ENCODE measurements around the gene WNK1.
A peak's percentile ranks its signal among the peaks of the same experiment; 100 is the strongest.

WNK1 gene

DNA sequence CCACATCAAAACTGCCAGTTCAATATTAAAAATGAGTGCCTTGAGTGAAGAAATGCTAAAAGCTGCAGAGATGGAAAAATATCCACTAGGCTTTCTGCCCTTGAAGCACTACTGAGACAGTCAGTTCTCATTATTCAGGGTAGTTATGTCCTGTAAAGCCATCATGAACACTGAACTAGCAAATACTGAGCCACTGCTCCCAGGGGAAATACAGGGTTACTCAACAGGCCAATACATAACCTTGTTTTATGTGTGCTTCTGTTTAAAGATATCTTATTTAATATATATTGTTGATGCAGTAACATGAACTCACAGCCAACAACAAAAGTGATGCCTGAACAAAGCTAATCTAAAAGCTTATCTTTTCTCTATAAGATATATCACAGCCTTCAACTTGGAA lies 193.8 kb downstream of the WNK1 start:
- Mint-ChIP-seq H3K27me3 (no peaks in the 10 kb centered on the region), H3K4me1 (peaks cover 45% of the 10 kb centered on the region), H3K36me3 (peaks cover 11% of the 10 kb centered on the region), H3K9me3 (no peaks in the 10 kb centered on the region), H3K27ac (peak overlapping the region; percentile 0), H3K4me3 (no peak overlapping the region)

DNA sequence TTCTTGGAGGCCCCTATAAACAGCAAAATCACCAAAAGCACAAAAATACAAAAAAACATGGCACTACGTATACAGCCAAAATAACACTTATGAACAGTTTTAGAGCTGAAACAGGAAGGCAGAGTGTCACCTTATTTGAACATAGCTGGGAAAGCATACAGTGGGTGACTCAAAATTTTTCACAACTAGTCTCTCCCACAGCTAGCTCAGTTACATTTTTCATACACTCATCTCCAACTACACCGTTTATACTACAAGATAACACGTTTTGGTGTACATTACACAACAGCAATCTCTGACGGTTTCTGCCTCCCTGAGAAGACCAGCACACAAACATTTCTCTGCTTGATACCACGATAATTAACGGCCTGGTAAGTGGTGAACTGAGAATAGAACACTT lies 194.3 kb downstream of the WNK1 start:
- H3K27ac Mint-ChIP-seq: peak overlapping the region; percentile 69
- H3K4me3 Mint-ChIP-seq: no peak overlapping the region
- no peaks in the 10 kb centered on the region for H3K27me3 Mint-ChIP-seq
- H3K9me3 Mint-ChIP-seq: no peaks in the 10 kb centered on the region
- H3K36me3 Mint-ChIP-seq: peaks cover 11% of the 10 kb centered on the region
- peaks cover 45% of the 10 kb centered on the region for H3K4me1 Mint-ChIP-seq

DNA sequence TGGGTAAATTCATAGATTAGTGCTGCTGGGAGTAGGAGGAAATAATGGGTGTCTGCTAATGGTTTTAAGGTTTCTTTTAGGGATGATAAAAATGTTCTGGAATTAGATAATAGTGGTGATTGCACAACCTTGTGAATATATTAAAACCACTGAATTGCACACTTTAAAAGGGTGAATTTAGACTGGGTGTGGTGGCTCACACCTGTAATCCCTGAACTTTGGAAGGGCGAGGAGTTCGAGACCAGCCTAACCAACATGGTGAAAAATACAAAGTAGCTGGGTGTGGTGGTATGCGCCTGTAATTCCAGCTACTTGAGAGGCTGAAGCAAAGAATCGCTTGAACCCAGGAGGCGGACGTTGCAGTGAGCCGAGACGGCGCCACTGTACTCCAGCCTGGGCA lies 195.9 kb downstream of the WNK1 start:
- Mint-ChIP-seq H3K4me3 (peak overlapping the region; percentile 94), H3K9me3 (no peaks in the 10 kb centered on the region), H3K36me3 (peaks cover 8% of the 10 kb centered on the region), H3K27ac (peak overlapping the region; percentile 87), H3K4me1 (peaks cover 40% of the 10 kb centered on the region), H3K27me3 (no peaks in the 10 kb centered on the region)

DNA sequence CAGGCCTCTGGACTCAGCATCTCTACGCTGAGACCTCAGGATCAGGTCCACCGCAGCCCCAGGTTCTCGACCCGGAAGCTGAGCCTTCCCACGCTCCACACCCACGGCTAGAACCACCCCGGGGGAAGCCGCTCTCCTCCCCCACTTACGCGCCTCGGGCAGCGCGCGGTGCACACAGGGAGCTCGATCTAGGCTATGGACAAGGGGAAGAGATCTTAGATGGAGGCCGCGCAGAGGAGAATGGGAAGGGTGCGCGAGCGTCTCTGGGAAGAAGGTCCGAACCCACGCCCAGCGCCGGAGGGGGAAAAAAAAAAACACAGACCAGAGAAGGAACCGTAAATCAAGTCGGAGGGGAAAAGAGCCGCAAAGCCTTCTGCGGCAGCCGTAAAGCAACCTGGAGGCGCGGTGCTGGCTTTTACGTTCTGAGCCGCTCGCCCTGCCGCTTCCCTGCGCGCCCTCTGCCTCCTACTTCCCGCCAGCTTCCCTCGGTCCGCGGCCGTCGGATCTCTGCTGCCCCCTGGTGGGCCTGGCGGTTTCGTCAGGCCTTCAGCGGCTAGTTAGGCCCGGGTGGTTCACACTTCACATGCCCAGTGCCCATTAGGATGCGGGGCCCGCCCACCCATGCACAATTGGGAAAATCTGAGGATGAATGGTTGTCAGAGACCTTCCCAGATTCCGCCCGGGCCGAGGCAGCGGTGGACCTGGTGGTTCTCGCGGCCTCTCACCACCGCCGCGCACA lies 197.2 kb downstream of the WNK1 start, which contains the start of gene RAD52:
Gene RAD52, minus strand, starts transcription at position 242 of the 739 bp plus-strand sequence. CDS start 16,636 bp downstream, outside the sequence.
- Mint-ChIP-seq H3K27ac (peak within 1 kb of the TSS; percentile 97), H3K4me1 (peaks cover 28% of the 10 kb centered on the region), H3K27me3 (no peaks in the 10 kb centered on the region), H3K9me3 (no peaks in the 10 kb centered on the region), H3K4me3 (peak within 1 kb of the TSS; percentile 94), H3K36me3 (peaks cover 7% of the 10 kb centered on the region)

DNA sequence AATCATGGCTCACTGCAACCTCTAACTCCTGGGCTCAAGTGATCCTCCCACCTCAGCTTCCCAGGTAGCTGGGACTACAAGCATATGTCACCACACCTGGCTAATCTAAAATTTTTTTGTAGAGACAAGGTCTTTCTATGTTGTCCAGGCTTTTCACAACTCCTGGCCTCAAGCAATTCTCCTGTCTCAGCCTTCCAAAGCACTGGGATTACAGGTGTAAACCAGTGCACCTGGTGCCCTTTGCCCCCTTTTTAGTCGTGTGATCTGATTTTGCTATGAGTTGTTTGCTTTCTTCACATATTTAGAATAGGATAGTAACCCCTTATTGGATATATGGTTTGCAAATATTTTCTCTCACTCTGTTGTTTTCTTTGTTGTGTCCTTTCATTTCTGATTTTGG lies 198.8 kb downstream of the WNK1 start:
- no peaks in the 10 kb centered on the region for H3K27me3 Mint-ChIP-seq
- H3K4me3 Mint-ChIP-seq: no peak overlapping the region
- peaks cover 20% of the 10 kb centered on the region for H3K4me1 Mint-ChIP-seq
- peaks cover 7% of the 10 kb centered on the region for H3K36me3 Mint-ChIP-seq
- peak overlapping the region; percentile 61 for H3K27ac Mint-ChIP-seq
- H3K9me3 Mint-ChIP-seq: no peaks in the 10 kb centered on the region

DNA sequence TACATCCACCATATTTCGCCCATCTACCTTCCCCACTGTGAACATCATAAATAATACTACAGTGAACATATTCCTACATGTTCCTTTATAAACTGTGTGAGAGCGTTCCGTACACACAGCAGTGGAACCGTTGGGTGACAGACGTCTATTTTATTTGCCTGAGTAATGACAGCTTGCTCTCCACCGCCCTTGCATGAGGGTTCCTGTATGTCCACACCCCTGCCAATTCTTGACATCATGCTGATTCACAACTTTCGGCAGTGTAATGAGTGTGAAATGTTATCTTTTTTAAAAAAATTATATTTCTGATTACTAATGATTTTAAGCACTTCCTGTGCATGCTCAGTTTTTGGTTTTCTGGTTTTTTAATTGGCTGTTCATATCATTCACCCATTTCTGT lies 201.4 kb downstream of the WNK1 start:
- Mint-ChIP-seq H3K27me3 (no peaks in the 10 kb centered on the region), H3K27ac (no peak overlapping the region), H3K9me3 (no peaks in the 10 kb centered on the region), H3K4me1 (peaks cover 5% of the 10 kb centered on the region), H3K4me3 (no peak overlapping the region), H3K36me3 (peaks cover 3% of the 10 kb centered on the region)

DNA sequence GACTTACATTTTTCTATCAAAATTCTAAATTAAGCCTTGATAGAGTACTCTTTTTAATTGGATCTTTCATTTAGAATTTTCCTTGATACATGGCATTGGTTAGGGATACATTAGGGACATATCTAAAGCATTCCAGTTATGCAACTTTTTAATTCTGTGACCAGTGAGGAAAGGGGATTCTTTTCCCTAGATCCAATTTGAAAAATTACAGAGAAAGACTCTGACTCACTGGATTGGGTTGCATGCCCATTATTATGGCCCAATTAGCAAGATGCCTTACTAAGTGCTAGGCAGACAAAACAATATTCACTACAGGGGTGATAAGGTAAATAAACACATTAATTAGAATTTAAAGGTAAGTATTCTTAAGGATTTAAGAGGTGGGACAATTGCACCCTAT lies 202.4 kb downstream of the WNK1 start:
- no peak overlapping the region for H3K4me3 Mint-ChIP-seq
- no peaks in the 10 kb centered on the region for H3K27me3 Mint-ChIP-seq
- H3K36me3 Mint-ChIP-seq: no peaks in the 10 kb centered on the region
- H3K27ac Mint-ChIP-seq: no peak overlapping the region
- no peaks in the 10 kb centered on the region for H3K9me3 Mint-ChIP-seq
- H3K4me1 Mint-ChIP-seq: no peaks in the 10 kb centered on the region

DNA sequence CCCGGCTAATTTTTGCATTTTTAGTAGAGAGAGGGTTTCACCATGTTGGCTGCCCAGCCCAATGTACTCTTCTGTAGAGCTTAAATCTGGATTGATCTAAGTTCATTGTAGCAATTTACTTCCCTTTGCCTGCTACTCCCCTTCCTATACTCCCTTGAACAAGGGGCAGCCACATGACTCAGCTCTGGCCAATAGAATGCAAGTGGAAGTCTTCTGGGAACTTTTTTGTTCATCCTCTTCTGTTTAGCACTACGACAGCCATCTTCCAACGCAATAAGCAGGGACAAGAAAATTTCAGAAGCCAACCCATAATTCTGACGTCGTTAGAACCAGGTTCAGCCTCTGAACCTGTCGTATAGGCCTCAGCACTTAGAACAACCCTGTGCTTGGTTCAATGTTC lies 203.6 kb downstream of the WNK1 start:
- H3K4me1 Mint-ChIP-seq: no peaks in the 10 kb centered on the region
- H3K27me3 Mint-ChIP-seq: no peaks in the 10 kb centered on the region
- H3K36me3 Mint-ChIP-seq: no peaks in the 10 kb centered on the region
- H3K9me3 Mint-ChIP-seq: no peaks in the 10 kb centered on the region
- H3K4me3 Mint-ChIP-seq: no peak overlapping the region
- H3K27ac Mint-ChIP-seq: no peak overlapping the region

DNA sequence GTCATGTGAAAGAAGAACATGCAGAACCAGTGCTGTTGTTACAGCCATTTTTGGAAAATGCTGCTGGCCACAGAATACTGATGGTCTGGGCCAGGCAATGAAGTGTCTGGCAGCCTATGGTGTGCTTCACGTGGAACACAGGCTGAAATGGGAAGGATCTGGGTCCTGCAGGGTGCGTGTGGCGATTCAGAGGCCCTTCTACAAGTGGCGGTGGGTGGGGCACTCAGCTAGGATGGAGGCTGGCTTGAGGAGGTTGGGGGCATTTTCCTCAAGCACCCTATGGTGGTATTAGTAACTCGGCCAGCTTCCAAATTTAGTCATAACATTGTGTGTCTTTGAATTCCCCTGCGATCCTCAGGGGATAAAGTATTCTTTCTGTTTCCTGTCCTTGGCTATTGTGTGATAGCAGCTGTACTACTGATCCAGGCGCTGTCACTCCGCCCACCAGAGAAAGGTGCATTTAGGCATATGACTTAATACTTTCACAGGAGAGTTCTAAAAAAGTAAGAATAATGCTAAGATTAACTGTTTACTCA lies 206.3 kb downstream of the WNK1 start:
- H3K4me1 Mint-ChIP-seq: peaks cover 4% of the 10 kb centered on the region

More for the DNA sequence above, 206.3 kb downstream of the WNK1 start:
- Mint-ChIP-seq H3K27ac (no peak overlapping the region), H3K9me3 (no peaks in the 10 kb centered on the region), H3K4me3 (no peak overlapping the region), H3K27me3 (no peaks in the 10 kb centered on the region), H3K36me3 (no peaks in the 10 kb centered on the region)
